Urinary bladder (tissue), 4 donors: ENCODE results near the gene RBMXL2. TPM values are rescaled to one million over a fixed set of nuclear protein-coding genes. Genes with fewer than 3 reads are reported as not detected.

Experiments
- DNase-seq: peaks from one replicate; pipeline ENCODE4 v3.0.0-alpha.2; 2015; ENCODE audit errors: extremely low spot score
- H3K27ac ChIP-seq: one replicate; pipeline ENCODE4 v1.5.1; 2013; ENCODE audit warnings: low read depth, mild to moderate bottlenecking, moderate library complexity
- H3K36me3 ChIP-seq: one replicate; pipeline ENCODE4 v1.6.1; 2013; ENCODE audit warnings: mild to moderate bottlenecking, moderate library complexity; ENCODE audit not compliant: insufficient read depth
- H3K4me1 ChIP-seq: one replicate; pipeline ENCODE4 v1.6.1; 2013; ENCODE audit warnings: mild to moderate bottlenecking, moderate library complexity; ENCODE audit not compliant: insufficient read depth
- H3K4me3 ChIP-seq: one replicate; pipeline ENCODE4 v1.5.1; 2013; ENCODE audit warnings: low read depth, low read length
- WGBS: extraction: QIAGEN DNeasy Blood & Tissue Kit; methylation state at CpG from one replicate; pipeline ENCODE4 v1.1.7; 2013; 5-methylcytosine and 5-hydroxymethylcytosine counted together
- polyA plus RNA-seq: library from polyadenylated mRNA; stranded (reverse); fragments of 200-250 nt; gene quantifications from one replicate; pipeline ENCODE4 v1.2.3, GENCODE V29; 2013
- total RNA-seq: library from RNA; depleted of rRNA; stranded (reverse); fragments of >200 nt; gene quantifications from one replicate; pipeline ENCODE4 v1.2.3, GENCODE V29; 2014
- donor health status: healthy with polysubstance abuse.
- donor health status: healthy.

Gene RBMXL2
- not detected for total RNA-seq
- not detected for polyA plus RNA-seq

DNA sequence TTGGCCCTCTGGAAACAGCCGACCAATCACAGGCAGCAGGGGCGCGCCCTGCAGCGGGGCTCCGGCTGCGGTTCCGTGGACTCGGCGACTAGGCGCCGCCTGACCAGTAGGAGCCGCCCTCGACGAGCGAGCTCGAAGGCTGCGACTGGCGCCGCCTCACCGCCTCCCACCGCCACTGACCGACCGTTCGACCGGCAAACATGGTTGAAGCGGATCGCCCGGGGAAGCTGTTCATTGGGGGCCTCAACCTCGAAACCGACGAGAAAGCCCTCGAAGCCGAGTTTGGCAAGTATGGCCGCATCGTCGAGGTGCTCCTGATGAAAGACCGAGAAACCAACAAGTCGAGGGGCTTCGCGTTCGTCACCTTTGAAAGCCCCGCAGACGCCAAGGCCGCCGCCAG, at the start of gene RBMXL2:
RBMXL2 (plus strand) TSS at position 78 of the 400 bp plus-strand sequence; CDS start at position 201, 123 bp downstream.
- WGBS: 59% methylated on average over 45 of the region's 45 CpGs
- H3K4me3 ChIP-seq: no peak within 1 kb of the TSS
- H3K36me3 ChIP-seq: no peaks in the 10 kb centered on the region
- H3K4me1 ChIP-seq: no peaks in the 10 kb centered on the region
- H3K27ac ChIP-seq: no peak within 1 kb of the TSS
- no peak for DNase-seq

DNA sequence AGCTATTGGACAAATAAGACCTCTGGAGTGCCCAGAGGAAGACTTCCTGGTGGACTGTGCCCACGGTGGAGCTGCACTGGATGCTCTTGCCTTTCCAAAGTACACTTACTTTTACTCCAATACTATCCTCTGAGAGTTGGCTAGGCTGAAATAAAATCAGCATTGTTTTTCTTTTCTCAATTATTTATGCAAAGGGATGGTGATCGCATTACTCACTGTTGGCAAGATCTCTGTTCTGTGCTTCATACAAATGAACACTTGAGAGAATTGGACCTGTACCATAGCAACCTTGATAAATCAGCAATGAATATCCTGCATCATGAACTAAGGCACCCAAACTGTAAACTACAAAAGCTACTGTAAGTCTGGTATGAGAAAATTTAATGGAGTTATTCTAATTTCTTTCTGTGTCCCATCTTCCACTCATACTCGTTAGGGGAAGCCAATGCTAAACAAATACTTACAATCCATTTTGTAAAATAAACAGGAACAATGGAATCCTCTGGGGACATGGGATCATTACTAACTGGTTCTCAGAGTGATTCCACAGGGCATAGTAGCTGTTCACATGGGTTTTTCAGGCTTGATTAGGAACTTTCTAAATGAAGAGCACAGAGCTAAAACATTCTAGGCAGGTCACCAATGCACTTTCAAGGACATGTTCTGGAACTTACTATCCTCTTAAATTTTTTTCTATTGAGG, 42.2 kb upstream of the RBMXL2 start:
- H3K36me3 ChIP-seq: no peaks in the 10 kb centered on the region
- no peak for DNase-seq
- H3K4me1 ChIP-seq: no peaks in the 10 kb centered on the region
- H3K27ac ChIP-seq: no peak overlapping the region
- WGBS: 34% methylated on average over 3 of the region's 3 CpGs
- no peak overlapping the region for H3K4me3 ChIP-seq

DNA sequence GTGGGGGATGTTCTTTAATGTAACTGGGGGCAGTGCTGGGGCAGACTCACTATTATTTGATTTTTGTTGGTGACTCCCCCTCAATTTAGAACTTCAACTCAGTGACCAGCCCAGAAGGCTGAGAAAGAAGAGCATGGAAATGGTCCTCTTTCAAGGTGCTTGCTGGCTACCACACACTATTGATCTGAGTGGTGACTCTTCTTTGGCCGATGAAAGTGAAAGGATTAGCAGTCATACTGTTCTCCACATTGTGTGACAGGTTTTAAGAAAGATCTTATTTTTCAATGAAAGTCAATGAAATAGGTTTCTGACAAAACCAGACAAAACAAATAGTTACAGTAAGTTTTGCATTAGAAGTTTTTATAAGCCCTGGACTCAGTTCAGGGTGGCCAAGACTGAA, 38.6 kb upstream of the RBMXL2 start:
- DNase-seq: no peak
- WGBS: 96% methylated on average over 1 of the region's 1 CpG
- no peaks in the 10 kb centered on the region for H3K36me3 ChIP-seq
- H3K4me3 ChIP-seq: no peak overlapping the region
- H3K27ac ChIP-seq: no peak overlapping the region
- H3K4me1 ChIP-seq: no peaks in the 10 kb centered on the region

DNA sequence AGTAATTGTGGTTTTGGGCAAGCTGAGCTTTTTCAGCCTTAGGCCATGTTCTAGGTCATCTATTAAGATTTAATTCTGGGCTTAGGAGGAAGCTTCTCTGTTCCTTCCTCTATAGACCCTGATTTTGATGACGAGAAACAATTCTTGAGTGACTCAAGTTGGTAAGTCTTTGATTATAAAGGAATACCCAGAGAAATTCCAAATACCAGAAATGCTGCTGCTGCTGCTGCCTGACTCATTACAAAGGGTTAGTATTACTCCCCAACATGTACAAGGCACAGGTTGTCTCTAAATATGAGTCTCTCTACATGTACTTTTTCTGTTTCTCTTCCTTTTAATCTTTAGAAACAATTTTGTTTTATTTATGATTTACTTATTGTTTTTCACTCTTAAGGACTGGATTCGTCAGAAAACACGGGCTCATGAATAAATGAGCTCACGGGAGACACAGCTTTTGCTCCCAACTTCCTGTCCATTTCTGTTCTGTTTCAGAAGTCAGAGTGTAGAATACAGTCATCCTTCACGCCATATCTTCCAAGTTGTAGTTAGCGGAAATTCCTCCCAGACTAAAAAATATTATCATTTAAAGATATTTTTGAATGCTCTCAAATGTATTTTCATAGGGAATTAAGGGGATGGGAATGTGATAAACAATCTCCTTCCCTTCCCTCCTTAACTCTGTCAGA, 31.8 kb upstream of the RBMXL2 start:
- WGBS: 29% methylated on average over 6 of the region's 6 CpGs
- DNase-seq: no peak
- H3K36me3 ChIP-seq: no peaks in the 10 kb centered on the region
- no peaks in the 10 kb centered on the region for H3K4me1 ChIP-seq
- no peak overlapping the region for H3K4me3 ChIP-seq
- no peak overlapping the region for H3K27ac ChIP-seq

DNA sequence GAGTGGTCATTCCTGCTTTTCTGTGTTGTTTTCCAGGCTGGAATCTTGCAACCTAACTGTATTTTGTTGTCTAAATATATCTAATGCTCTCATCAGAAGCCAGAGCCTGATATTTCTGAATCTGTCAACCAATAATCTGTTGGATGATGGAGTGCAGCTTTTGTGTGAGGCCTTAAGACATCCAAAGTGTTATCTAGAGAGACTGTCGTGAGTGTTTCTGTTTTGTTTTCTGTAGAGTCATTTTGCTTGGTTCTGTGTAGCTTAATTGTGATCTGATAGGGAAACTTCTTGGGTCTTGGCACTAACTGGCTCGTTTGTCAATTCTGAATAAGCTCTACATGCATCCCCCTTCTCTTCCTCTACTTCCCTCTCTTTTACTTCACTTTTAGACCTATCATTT, 31.2 kb upstream of the RBMXL2 start:
- Histone ChIP-seq H3K36me3 (no peaks in the 10 kb centered on the region), H3K4me1 (no peaks in the 10 kb centered on the region), H3K27ac (no peak overlapping the region), H3K4me3 (no peak overlapping the region)
- DNase-seq: no peak
- 18% methylated on average over 2 of the region's 2 CpGs for WGBS

DNA sequence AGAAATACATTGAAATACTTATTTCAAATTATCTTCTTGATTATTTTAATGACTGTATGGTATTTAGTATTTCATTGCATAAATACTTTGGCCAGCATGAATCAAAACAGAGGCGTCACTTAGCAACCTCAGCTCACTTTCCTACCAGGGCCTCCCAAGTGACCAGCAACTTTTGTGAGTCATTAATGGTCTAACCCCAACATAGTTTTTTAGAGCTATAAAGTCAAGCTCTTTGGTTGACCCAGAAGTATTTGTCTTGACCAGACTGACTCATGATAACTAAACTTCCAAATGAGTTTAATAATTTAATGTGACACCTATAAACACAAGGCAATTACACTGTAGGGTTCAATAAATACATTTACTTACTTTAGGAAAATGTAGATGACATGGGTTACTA, 27.9 kb upstream of the RBMXL2 start:
- DNase-seq: no peak
- Histone ChIP-seq H3K4me1 (no peaks in the 10 kb centered on the region), H3K4me3 (no peak overlapping the region), H3K27ac (no peak overlapping the region), H3K36me3 (no peaks in the 10 kb centered on the region)
- 61% methylated on average over 1 of the region's 1 CpG for WGBS

DNA sequence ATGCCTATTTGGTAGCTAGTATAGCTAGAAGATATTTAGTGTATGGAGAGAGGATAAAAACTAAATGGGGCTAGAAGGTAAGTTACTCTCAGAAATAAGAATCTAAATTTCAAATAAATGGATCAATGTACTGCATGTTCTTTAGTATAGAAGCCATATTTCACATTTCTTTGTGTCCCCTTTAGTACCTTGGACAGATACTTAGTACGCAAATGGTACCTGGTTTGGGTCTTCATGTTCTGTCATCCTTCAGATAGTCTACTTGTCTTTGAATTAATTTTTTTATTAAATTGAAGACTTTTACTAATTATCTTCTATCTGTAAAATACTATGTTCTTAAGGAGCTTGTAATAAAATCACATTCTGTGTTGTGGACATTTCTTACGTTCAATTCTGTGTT, 26.3 kb upstream of the RBMXL2 start:
- H3K4me1 ChIP-seq: no peaks in the 10 kb centered on the region
- H3K4me3 ChIP-seq: no peak overlapping the region
- DNase-seq: no peak
- no peaks in the 10 kb centered on the region for H3K36me3 ChIP-seq
- H3K27ac ChIP-seq: no peak overlapping the region
- 91% methylated on average over 2 of the region's 2 CpGs for WGBS

DNA sequence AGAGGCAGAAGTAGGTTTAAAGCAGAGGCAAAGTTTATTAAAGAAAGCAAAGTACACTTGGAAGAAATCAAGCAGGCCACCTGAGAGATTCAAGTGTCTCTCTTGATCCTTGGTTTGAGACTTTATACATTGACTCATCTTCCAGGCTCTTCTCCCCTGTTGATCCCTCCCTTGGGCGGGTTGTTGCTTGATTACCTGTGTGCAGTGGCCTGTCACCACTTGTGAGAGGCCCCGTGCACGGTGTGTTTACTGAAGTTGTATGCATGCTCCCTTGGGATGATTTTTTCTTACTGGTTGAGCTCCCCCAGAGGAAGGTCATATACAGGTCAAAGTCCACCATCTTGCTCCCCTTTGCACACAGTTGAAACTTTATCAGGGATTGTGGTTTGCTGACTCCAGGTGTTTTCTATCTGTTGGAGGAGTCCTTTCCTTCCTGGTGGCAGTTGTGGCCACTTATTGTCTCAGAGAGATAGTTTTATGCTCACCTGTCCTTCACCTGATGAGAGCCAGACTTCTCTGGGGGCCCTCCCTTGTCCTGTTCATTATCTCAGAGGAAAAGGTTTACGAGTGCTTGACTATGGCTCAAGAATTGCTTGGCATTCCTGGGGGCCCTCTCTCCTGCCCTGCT, 16.3 kb upstream of the RBMXL2 start:
- H3K36me3 ChIP-seq: no peaks in the 10 kb centered on the region
- 56% methylated on average over 4 of the region's 4 CpGs for WGBS
- no peak overlapping the region for H3K4me3 ChIP-seq
- no peak overlapping the region for H3K27ac ChIP-seq
- no peak for DNase-seq
- H3K4me1 ChIP-seq: no peaks in the 10 kb centered on the region

DNA sequence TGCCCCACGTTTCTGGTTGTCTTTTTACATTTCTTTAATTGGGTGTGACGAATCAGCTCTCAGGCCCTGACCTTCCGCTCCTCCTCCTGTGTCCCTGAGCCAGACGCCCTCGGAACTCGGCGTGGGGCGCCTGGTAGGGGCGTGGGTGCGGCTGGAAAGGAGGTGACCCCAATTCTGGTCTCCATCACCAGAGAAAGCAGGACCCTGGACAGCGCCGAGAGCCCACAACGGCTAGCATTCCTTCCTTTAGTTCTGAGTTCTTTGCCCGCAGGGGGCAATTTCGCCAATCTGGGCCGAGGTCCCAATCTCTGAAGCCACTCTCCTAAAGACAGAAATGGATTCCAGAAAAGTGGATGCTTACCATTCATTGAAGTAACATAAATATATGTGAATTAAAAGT, 11.7 kb upstream of the RBMXL2 start:
- no peak for DNase-seq
- H3K4me1 ChIP-seq: no peaks in the 10 kb centered on the region
- H3K4me3 ChIP-seq: no peak overlapping the region
- no peak overlapping the region for H3K27ac ChIP-seq
- H3K36me3 ChIP-seq: no peaks in the 10 kb centered on the region
- WGBS: 65% methylated on average over 16 of the region's 16 CpGs

DNA sequence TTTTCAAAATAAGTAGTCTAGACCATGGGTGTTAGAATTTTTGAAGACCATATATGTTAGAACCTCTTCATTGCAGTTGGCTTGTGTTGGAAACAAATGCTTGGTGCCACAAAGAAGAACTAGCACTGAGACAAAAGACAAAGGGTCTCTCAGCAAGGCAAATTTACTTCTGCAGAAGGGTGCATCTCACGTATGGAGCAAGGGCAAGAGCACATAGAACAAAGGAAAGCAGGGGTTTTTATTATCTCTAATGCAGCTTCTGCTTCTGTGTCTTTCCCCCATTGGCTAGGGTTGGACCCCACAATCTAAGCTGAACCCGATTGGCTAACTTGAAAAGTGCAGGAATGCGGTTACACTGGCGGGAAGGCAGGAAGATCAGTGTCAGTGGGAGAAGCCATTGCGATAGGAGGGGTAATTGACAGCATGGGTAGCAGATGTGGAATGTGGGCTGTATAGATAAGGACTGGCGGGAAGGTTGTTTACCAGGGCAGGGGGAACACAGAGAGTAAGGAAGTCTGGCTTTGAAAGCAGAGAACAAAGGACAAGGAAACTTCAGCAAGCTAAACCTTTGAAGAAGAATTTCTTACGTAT, 9.2 kb upstream of the RBMXL2 start:
- Histone ChIP-seq H3K4me1 (no peaks in the 10 kb centered on the region), H3K27ac (no peak overlapping the region), H3K36me3 (no peaks in the 10 kb centered on the region), H3K4me3 (no peak overlapping the region)
- 78% methylated on average over 7 of the region's 7 CpGs for WGBS
- DNase-seq: no peak

DNA sequence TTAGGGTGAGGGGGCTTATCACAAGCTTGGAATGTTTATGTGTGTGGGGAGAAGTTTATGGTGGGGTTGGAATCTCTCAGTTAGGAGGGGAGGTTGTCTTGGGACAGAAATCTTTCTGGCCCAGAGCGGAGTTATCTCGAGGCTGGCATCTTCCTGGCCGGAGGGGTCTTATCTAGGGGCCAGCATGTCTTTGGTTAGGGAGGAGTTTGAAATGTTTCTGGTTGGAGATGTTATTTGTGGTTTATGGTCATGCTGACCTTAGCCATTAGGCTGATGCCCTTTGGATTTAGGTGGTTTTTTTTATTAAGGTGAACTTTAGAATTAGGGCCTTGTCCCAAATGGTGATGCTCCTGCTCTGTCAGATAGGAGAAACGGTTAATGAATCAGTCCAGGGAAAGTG, 7.9 kb upstream of the RBMXL2 start:
- no peak for DNase-seq
- Histone ChIP-seq H3K27ac (no peak overlapping the region), H3K4me1 (no peaks in the 10 kb centered on the region), H3K4me3 (no peak overlapping the region), H3K36me3 (no peaks in the 10 kb centered on the region)
- WGBS: 73% methylated on average over 4 of the region's 4 CpGs

DNA sequence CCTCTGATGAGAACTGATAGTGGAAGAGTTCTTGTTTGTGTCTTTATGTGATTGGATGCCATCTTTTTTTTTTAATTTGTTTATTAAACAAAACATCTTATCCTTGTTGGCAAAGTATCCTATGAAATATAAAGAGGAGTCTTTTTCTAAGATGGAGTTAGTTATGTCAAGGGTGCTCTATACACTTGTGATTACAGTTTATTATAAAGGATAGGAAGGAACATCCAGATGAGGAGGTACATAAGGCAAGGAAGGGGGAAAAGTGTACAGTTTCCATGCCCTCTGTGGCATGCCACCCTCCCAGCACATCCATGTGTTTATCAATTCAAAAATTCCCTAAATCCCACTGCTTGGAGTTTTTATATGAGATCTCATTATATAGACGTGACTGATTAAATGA, 7.4 kb upstream of the RBMXL2 start:
- Histone ChIP-seq H3K4me1 (no peaks in the 10 kb centered on the region), H3K4me3 (no peak overlapping the region), H3K27ac (no peak overlapping the region), H3K36me3 (no peaks in the 10 kb centered on the region)
- 53% methylated on average over 1 of the region's 1 CpG for WGBS
- DNase-seq: no peak

DNA sequence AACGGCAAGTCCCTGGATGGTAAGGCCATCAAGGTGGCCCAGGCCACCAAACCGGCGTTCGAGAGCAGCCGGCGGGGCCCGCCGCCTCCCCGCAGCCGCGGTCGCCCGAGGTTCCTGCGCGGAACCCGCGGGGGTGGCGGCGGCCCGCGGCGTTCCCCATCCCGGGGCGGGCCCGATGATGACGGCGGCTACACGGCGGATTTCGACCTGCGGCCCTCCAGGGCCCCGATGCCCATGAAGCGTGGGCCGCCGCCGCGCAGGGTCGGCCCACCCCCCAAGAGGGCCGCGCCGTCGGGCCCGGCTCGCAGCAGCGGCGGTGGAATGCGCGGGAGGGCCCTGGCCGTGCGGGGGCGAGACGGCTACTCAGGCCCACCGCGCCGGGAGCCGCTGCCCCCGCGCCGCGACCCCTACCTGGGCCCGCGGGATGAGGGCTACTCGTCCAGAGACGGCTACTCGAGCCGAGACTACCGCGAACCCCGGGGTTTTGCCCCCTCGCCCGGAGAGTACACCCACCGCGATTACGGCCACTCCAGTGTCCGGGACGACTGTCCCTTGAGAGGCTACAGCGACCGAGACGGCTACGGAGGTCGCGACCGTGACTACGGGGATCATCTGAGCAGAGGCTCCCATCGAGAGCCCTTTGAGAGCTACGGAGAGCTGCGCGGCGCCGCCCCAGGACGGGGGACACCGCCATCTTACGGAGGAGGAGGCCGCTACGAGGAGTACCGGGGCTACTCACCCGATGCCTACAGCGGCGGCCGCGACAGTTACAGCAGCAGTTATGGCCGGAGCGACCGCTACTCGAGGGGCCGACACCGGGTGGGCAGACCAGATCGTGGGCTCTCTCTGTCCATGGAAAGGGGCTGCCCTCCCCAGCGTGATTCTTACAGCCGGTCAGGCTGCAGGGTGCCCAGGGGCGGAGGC, 792 bp downstream of the RBMXL2 start:
- H3K4me3 ChIP-seq: no peak overlapping the region
- H3K36me3 ChIP-seq: no peaks in the 10 kb centered on the region
- H3K27ac ChIP-seq: no peak overlapping the region
- 79% methylated on average over 111 of the region's 111 CpGs for WGBS
- no peak for DNase-seq
- H3K4me1 ChIP-seq: no peaks in the 10 kb centered on the region
